ENCODE measurements around the gene ZBTB7C.
"Not testable (repeated sequence)": the region's sequence is repeated elsewhere in the genome, so short reads cannot be mapped to it uniquely, and the experiment has no call there.

Gene ZBTB7C

DNA sequence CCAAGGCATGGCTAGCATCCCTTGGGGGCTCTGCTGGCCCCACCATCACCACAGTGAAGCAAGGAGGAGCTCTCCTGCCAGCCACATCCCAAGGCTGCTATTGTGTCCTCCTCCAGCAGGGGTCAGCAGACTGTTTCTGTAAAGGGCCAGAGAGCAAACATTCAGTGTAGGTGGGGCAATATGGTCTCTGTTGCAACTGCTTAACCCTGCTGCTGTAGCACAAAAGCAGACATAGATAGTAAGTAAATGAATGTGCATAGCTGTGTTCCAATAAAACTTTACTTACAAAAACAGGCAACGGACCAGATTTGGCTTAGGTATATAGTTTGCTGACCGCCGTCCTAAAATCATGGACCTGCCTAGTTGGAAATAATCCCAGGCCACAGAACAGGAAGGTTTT lies 36.4 kb upstream of the ZBTB7C start:
- TF ChIP-seq SPI1 (IDR thresholded peaks at IDR 0.05; ENCODE audit: low read depth, low read length) (no peak), POLR2AphosphoS5 (IDR thresholded peaks at IDR 0.05; ENCODE audit: low read depth, low read length) (no peak), POU2F2 (IDR thresholded peaks at IDR 0.05; ENCODE audit: low read depth, low read length) (no peak)
- DNase-seq (ENCODE audit: insufficient read length, low spot score) (peak; percentile 41), FAIRE-seq (peak; percentile 91)

DNA sequence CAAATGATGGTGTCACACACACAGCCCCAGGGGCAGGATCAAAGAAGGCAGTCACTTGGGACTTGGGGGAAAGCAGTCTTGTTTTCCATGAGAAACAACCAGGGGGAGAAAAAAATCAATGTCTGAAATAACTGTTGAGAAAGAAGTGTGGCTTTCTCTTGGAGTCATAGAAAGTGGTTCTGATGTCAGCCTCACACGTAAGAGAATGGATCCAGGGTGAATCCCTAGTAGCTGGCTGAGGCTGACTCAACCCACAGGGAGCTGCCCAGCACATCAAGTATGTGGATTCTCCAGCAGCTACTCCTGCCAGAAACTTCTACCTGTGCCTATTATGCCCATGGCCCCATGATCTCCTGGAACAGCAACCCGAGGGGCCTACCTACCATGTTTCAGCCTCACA lies 33.6 kb upstream of the ZBTB7C start:
- FAIRE-seq, result no peak
- no peak for DNase-seq (ENCODE audit: insufficient read length, low spot score)
- TF ChIP-seq POLR2A (IDR thresholded peaks at IDR 0.05; ENCODE audit: low read depth, low read length) (no peak), PAX5 (IDR thresholded peaks at IDR 0.05; ENCODE audit: insufficient read depth, low read length, severe bottlenecking) (no peak), POLR2AphosphoS5 (IDR thresholded peaks at IDR 0.05; ENCODE audit: low read depth, low read length) (no peak), SPI1 (IDR thresholded peaks at IDR 0.05; ENCODE audit: low read depth, low read length) (no peak), POU2F2 (IDR thresholded peaks at IDR 0.05; ENCODE audit: low read depth, low read length) (no peak), TAF1 (IDR thresholded peaks at IDR 0.05; ENCODE audit: low read depth, low read length) (no peak)

DNA sequence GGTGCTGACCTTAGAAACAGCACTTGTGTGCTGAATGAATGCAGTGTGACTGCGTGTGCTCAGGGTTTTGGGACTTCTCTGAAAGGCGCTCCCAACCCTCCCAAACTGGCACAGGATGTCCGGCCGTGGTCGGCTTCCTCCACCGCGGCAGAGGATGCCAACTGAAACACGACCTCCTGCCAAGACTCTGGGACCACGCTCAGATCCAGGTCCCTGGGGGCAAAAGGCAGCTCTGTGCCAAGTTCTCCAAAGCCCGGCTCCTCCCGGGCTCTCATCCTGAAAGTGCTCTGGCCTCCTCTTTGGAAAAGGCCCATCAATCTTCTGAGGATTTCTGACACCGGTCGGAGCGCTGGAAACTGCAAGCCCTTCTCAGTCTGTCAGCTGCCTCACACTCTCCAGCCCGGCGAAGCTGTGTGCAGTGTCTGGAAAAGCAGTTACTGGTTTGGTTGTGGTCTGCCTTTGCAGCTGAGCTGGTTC lies 32.3 kb upstream of the ZBTB7C start:
- TF ChIP-seq SPI1 (IDR thresholded peaks at IDR 0.05; ENCODE audit: low read depth, low read length), result no peak
- no peak for TF ChIP-seq POU2F2 (IDR thresholded peaks at IDR 0.05; ENCODE audit: low read depth, low read length)
- no peak for TF ChIP-seq POLR2A (IDR thresholded peaks at IDR 0.05; ENCODE audit: low read depth, low read length)
- TF ChIP-seq PAX5 (IDR thresholded peaks at IDR 0.05; ENCODE audit: insufficient read depth, low read length, severe bottlenecking), result no peak
- TF ChIP-seq TAF1 (IDR thresholded peaks at IDR 0.05; ENCODE audit: low read depth, low read length), result no peak
- no peak for TF ChIP-seq POLR2AphosphoS5 (IDR thresholded peaks at IDR 0.05; ENCODE audit: low read depth, low read length)
- no peak for FAIRE-seq
- no peak for DNase-seq (ENCODE audit: insufficient read length, low spot score)

DNA sequence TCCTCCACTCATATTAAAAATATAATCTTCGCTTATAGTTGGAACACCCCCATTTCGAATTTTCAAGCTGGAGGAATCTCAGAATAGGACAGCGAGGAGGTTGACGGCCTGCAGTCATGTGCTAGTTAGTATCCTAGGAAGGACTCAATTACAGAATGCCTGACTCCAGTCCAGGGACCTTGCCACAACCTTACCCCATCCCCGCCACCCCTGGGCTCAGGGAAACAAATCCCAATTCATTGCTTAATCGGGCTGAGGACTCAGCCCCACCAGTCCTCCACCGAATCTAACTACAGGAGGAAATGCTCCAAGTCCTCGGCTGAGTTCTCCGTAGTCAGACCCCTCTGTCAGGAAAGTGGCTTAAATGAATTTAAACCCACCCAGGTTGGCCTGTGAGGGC lies 31.7 kb upstream of the ZBTB7C start:
- TF ChIP-seq PAX5 (IDR thresholded peaks at IDR 0.05; ENCODE audit: insufficient read depth, low read length, severe bottlenecking), result no peak
- no peak for TF ChIP-seq TAF1 (IDR thresholded peaks at IDR 0.05; ENCODE audit: low read depth, low read length)
- no peak for TF ChIP-seq SPI1 (IDR thresholded peaks at IDR 0.05; ENCODE audit: low read depth, low read length)
- no peak for TF ChIP-seq POLR2AphosphoS5 (IDR thresholded peaks at IDR 0.05; ENCODE audit: low read depth, low read length)
- TF ChIP-seq POLR2A (IDR thresholded peaks at IDR 0.05; ENCODE audit: low read depth, low read length), result no peak
- no peak for TF ChIP-seq POU2F2 (IDR thresholded peaks at IDR 0.05; ENCODE audit: low read depth, low read length)
- FAIRE-seq, result no peak
- DNase-seq (ENCODE audit: insufficient read length, low spot score), result no peak

DNA sequence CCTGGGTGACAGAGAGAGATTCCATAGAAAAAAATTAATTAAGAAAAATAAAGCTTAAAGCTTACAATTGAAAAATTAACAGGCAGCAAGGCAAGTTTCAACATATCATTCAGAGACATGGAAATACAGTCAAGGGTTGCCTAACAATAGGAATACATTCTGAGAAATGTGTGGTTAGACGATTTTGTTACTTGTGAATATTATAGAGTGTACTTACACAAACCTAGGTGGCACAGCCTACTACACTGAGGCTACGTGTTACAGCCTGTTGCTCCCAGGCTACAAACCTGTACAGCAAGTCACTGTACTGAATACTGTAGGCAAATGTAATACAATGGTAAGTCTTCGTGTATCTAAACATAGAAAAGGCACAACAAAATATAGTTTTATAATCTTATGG lies 27.7 kb upstream of the ZBTB7C start:
- TF ChIP-seq SPI1 (IDR thresholded peaks at IDR 0.05; ENCODE audit: low read depth, low read length), result no peak
- no peak for TF ChIP-seq POU2F2 (IDR thresholded peaks at IDR 0.05; ENCODE audit: low read depth, low read length)
- TF ChIP-seq TAF1 (IDR thresholded peaks at IDR 0.05; ENCODE audit: low read depth, low read length), result no peak
- no peak for TF ChIP-seq POLR2AphosphoS5 (IDR thresholded peaks at IDR 0.05; ENCODE audit: low read depth, low read length)
- TF ChIP-seq PAX5 (IDR thresholded peaks at IDR 0.05; ENCODE audit: insufficient read depth, low read length, severe bottlenecking), result no peak
- no peak for TF ChIP-seq POLR2A (IDR thresholded peaks at IDR 0.05; ENCODE audit: low read depth, low read length)
- FAIRE-seq (no peak), DNase-seq (ENCODE audit: insufficient read length, low spot score) (no peak)

DNA sequence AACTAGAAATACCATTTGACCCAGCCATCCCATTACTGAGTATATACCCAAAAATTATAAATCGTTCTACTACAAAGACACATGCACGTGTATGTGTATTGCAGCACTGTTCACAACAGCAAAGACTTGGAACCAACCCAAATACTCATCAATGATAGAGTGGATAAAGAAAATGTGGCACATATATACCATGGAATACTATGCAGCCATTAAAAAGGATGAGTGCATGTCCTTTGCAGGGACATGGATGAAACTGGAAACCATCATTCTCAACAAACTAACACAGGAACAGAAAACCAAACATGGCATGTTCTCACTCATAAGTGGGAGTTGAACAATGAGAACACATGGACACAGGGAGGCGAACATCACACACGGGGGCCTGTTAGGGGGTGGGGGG lies 25.2 kb upstream of the ZBTB7C start:
- not testable (repeated sequence) for FAIRE-seq; DNase-seq (ENCODE audit: insufficient read length, low spot score)

DNA sequence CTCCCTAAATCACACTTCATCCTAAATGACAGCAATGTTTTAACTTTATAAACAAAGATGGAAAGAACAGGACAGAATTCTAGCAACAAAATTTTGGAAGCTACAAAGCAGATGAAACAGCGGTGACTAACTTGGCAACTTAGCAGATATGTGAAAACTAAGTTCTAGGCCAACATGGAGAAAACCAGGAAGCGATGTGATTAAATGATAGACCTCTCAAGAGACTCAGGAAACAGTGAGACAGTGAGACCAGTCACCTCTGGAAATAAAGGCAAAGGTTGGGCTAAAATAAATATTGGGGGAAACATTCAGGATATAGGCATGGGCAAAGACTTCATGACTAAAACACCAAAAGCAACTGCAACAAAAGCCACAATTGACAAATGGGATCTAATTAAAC lies 24.4 kb upstream of the ZBTB7C start:
- FAIRE-seq (no peak), DNase-seq (ENCODE audit: insufficient read length, low spot score) (no peak)
- TF ChIP-seq SPI1 (IDR thresholded peaks at IDR 0.05; ENCODE audit: low read depth, low read length) (no peak), POLR2AphosphoS5 (IDR thresholded peaks at IDR 0.05; ENCODE audit: low read depth, low read length) (no peak), POLR2A (IDR thresholded peaks at IDR 0.05; ENCODE audit: low read depth, low read length) (no peak), TAF1 (IDR thresholded peaks at IDR 0.05; ENCODE audit: low read depth, low read length) (no peak), PAX5 (IDR thresholded peaks at IDR 0.05; ENCODE audit: insufficient read depth, low read length, severe bottlenecking) (no peak), POU2F2 (IDR thresholded peaks at IDR 0.05; ENCODE audit: low read depth, low read length) (no peak)

DNA sequence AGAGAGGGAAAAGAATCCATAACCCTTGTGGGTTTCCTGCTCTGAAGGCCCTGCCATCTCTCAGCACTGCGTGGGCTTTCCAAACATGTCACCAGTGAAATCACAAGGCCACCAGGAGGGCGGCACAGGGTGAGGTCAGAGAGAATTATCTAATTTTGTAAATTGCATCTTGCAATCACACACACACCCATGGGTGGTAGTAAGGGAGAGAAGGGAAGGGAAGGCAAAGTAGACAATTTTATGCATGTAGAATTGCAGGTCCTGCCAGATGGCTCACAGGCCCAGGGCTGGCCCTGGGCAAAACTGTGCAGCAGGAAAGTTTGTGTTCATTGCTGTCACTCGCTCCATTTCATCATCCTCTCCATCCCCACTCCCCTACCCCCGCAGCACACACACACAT lies 21.0 kb upstream of the ZBTB7C start:
- no peak for FAIRE-seq
- TF ChIP-seq POLR2A (IDR thresholded peaks at IDR 0.05; ENCODE audit: low read depth, low read length) (no peak), POU2F2 (IDR thresholded peaks at IDR 0.05; ENCODE audit: low read depth, low read length) (no peak), PAX5 (IDR thresholded peaks at IDR 0.05; ENCODE audit: insufficient read depth, low read length, severe bottlenecking) (no peak), POLR2AphosphoS5 (IDR thresholded peaks at IDR 0.05; ENCODE audit: low read depth, low read length) (no peak), TAF1 (IDR thresholded peaks at IDR 0.05; ENCODE audit: low read depth, low read length) (no peak), SPI1 (IDR thresholded peaks at IDR 0.05; ENCODE audit: low read depth, low read length) (no peak)
- no peak for DNase-seq (ENCODE audit: insufficient read length, low spot score)

DNA sequence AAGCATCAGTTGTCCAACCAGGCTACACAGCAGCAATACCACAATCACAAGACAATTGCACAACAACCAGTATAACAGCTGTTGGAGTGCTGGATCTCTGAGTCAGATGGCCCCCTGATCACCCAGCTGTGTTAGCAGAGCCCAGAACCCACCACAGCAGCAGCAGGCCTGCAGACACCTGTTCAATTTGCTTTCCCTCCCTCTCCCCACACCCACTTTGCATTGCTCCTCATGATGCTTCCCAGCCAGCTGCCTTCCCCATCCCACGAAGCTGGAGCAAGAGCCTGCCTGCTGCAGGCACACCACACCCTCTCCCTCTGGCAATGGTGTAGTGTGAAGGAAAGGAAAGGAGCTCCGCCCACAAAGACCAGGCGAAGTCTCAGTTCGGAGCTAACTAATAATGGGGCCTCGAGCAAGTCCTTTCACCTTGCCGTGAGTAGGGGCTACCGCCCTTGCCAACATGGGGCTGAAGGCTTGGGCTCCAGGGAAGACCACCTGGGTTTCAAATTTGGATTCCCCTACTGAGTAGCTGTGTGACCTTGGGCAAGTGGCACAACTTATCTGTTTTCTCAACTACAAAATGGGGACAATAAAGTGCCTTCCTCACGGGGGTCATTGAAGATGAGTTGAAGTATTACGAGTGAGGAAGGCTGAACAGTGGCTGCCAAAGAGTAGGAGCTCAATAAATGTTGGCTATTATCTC lies 19.4 kb upstream of the ZBTB7C start:
- TF ChIP-seq POLR2AphosphoS5 (IDR thresholded peaks at IDR 0.05; ENCODE audit: low read depth, low read length) (no peak), POU2F2 (IDR thresholded peaks at IDR 0.05; ENCODE audit: low read depth, low read length) (no peak), PAX5 (IDR thresholded peaks at IDR 0.05; ENCODE audit: insufficient read depth, low read length, severe bottlenecking) (no peak), TAF1 (IDR thresholded peaks at IDR 0.05; ENCODE audit: low read depth, low read length) (no peak), SPI1 (IDR thresholded peaks at IDR 0.05; ENCODE audit: low read depth, low read length) (no peak), POLR2A (IDR thresholded peaks at IDR 0.05; ENCODE audit: low read depth, low read length) (no peak)
- DNase-seq (ENCODE audit: insufficient read length, low spot score), result no peak
- FAIRE-seq, result no peak

DNA sequence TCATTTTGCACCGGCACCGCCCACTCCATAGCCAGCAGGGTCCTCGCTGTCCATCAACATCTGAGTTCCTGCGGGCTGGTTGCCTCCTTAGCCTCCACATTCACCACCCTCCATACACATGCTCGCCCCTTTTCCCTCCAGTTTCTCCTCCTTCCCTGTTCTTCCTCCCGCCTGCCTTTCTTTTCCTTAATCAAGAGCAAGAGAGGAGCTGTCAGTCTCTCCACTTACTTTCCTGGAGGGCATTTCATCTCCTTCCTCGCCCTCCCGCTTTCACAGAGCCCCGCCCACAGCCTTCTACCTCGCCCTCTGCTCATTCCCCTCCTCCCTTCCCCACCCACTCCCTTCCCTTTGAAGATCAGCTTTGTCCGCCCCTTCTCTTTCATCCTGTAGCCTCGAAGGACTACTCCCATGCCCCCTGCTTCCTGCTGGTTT lies 13.8 kb upstream of the ZBTB7C start:
- DNase-seq (ENCODE audit: insufficient read length, low spot score), result no peak
- TF ChIP-seq PAX5 (IDR thresholded peaks at IDR 0.05; ENCODE audit: insufficient read depth, low read length, severe bottlenecking), result no peak
- TF ChIP-seq SPI1 (IDR thresholded peaks at IDR 0.05; ENCODE audit: low read depth, low read length), result no peak
- TF ChIP-seq POLR2A (IDR thresholded peaks at IDR 0.05; ENCODE audit: low read depth, low read length), result no peak
- TF ChIP-seq TAF1 (IDR thresholded peaks at IDR 0.05; ENCODE audit: low read depth, low read length), result no peak
- no peak for TF ChIP-seq POLR2AphosphoS5 (IDR thresholded peaks at IDR 0.05; ENCODE audit: low read depth, low read length)
- TF ChIP-seq POU2F2 (IDR thresholded peaks at IDR 0.05; ENCODE audit: low read depth, low read length), result no peak
- no peak for FAIRE-seq

Measured in GM12891 (cell line).